Mammary epithelial cell (primary cell): ENCODE data around the gene SCARB1.

Source experiments
- EZH2 ChIP-seq: IDR thresholded peaks from 2 replicates; pipeline ENCODE4 v1.6.1; 2012; ENCODE audit warnings: low read length, inconsistent platforms, borderline replicate concordance
- TF ChIP-seq, protein P1 (sequence below), 2 donors: IDR thresholded peaks in 1 of 2; conservative IDR thresholded peaks in 1 of 2; 2 replicates each; pipeline ENCODE4 v1.5.1; 2011 to 2012; ENCODE audit warnings: inconsistent platforms in 2 of 2, low read length in 2 of 2, mild to moderate bottlenecking in 2 of 2, control low read depth in 1 of 2, low read depth in 1 of 2; ENCODE audit not compliant: insufficient read depth in 1 of 2; ENCODE audit errors: extremely low read depth in 1 of 2

DNA sequence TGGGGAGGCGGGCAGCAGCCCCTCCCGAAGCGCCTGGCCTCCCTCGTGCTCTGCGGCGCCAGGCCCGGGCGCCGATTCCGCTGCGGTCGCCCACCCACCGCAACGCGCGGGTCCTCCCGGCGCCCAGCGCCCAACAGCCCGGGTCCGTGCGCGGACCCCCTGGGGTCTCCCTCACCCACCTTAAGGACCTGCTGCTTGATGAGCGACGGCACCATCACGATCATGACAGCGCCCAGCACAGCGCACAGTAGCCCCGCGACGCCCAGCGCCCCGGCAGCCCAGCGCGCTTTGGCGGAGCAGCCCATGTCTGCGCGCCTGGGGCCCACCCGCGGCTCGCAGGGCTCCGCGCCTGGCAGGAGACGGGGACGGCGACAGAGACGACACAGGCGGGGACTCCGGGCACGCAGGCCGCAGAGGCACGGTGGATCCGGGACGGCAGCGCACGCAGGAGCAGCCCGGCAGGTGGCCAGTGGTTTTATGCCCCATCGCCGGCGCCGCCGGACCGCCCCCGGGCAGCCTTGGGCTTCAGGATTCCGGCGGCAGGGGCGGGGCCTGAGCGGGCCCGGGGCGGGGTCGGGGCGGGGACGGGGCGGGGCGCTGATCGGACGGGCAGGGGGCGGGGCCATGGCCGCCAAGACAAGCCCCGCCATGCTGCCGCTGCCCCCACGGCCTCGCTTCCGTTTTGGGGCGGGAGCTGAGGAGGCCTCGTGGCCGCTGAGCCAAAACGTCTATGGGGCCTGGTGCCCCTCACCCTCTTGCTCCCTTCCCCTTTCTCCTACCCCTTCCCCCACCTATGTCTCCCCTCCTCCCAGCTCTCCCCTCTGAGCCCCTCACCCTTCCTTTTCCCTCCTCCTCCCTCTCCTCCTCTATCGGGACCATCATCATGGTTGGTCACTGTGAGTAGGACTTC is at the start of gene SCARB1:
- TF ChIP-seq, protein P1, sequence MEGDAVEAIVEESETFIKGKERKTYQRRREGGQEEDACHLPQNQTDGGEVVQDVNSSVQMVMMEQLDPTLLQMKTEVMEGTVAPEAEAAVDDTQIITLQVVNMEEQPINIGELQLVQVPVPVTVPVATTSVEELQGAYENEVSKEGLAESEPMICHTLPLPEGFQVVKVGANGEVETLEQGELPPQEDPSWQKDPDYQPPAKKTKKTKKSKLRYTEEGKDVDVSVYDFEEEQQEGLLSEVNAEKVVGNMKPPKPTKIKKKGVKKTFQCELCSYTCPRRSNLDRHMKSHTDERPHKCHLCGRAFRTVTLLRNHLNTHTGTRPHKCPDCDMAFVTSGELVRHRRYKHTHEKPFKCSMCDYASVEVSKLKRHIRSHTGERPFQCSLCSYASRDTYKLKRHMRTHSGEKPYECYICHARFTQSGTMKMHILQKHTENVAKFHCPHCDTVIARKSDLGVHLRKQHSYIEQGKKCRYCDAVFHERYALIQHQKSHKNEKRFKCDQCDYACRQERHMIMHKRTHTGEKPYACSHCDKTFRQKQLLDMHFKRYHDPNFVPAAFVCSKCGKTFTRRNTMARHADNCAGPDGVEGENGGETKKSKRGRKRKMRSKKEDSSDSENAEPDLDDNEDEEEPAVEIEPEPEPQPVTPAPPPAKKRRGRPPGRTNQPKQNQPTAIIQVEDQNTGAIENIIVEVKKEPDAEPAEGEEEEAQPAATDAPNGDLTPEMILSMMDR (conservative IDR thresholded peaks at IDR 0.05 in 1 of 2, IDR thresholded peaks at IDR 0.05 in 1 of 2; ENCODE audit: extremely low read depth in 1 of 2, insufficient read depth in 1 of 2, low read depth in 1 of 2, low read length in 2 of 2): no peak
- no peak for TF ChIP-seq EZH2
